GM18507 (cell line): ENCODE measurements around the gene IL4.
"Not testable (repeated sequence)": the region's sequence is repeated elsewhere in the genome, so short reads cannot be mapped to it uniquely, and the experiment has no call there.

ENCODE experiments used
- DNase-seq: peaks from one replicate; pipeline ENCODE4 v3.0.0; 2011; ENCODE audit warnings: low read depth; ENCODE audit not compliant: insufficient read length; ENCODE audit errors: extremely low spot score
- FAIRE-seq: peaks from 2 replicates; lab custom pipeline; 2011; peaks lifted over from hg19 to GRCh38; lab: Jason Lieb, UNC

Gene IL4

DNA sequence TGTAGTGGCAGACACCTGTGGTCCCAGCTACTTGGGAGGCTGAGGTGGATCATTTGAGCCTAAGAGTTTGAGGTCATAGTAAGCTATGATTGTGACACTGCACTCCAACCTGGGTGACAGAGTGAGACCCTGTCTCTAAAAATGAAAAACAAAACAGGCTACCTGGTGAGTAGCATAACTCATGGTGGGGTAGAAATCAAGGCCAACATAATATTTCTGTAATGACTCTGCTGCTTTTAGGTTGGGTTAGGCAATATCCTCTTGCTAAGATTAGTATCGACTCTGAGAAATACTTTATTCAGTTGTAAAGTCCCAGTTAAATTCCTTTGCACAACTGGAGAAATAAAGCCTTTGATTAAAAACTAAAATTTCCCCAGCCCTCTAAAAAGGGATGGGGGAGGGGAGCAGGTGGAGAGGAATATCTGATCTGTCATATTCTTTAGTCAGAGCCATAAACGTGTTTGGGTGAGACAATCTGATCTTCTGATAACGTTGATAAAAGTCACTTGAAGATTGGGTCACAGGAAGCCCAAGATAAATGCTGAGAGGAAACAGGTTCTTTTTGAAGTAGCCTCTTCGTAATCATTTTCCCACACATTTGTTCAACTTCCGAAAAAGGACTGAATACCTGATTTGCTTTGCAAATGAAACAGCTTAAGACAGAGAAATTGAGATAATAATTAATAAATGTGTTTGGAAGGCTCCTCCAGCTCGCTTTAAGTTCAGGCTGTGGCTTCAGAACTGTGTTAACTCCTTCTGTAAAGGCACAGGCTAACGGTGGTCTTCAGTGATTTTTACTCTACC lies 14.9 kb downstream of the IL4 start:
- FAIRE-seq (peak; percentile 65), DNase-seq (no peak)

DNA sequence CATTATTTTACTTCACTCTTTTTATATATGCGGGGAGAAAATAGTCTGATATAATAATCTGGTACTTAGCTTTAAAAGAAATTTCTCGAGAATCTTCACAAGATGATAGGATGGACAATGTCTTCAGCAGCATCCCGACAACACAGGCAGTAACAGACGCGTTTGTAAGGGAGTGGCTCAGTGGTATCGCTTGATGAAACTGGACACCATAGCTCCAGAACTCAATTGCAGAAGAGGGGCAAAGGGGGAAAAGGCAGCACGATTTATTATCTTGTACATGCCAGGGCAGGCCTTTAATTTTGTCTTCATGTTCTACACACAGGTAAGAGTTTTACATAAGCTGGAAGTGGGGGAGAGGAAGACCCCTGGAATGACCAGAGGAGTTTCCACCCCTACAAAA lies 15.7 kb downstream of the IL4 start:
- FAIRE-seq (peak; percentile 21), DNase-seq (no peak)

DNA sequence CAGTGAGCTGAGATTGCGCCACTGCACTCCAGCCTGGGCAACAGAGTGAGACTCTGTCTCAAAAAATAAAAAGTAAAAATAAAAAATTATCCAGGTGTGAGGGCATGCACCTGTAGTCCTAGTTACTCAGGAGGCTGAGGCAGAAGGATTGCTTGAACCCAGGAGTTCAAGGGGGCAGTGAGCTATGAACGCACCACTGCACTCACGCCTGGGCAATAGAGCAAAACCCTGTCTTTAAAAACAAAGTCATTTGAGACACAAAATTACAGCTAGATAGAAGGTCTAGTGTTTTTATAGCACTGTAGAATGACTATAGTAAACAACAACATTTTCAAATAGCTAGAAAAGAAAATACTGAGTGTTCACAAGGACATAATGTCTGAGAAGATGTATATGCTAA lies 16.4 kb downstream of the IL4 start:
- DNase-seq (no peak), FAIRE-seq (no peak)

DNA sequence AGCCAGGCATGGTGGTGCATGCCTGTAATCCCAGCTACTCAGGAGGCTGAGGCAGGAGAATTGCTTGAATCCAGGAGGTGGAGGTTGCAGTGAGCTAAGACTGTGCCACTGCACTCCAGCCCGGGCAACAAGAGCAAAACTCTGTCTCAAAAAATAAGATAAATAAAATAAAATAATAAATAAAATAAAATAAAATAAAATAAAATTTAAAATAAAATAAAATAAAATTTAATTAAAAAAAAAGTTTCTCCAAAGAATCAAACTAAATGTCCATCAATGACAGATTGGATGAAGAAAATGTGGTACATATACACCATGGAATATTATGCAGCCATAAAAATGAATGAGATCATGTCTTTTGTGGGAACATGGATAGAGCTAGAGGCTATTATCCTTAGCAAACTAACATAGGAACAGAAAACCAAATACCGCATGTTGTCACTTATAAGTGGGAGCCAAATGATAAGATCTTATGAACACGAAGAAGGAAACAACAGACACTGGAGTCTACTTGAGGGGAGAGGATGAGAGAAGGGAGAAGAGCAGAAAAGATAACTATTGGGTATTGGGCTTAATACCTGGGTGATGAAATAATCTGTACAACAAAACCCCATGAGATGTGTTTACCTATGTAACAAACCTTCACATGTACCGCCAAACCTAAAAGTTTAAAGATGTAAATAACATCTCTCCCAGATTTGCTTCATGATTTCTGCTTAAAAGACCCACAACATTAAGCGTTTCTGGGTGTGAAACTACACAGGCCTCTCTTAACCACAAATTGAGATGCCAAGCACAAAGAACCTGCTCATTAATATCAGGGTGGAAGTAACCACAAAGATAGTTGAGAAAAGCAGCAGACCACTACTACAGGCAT lies 18.2 kb downstream of the IL4 start:
- peak; percentile 74 for FAIRE-seq
- not testable (repeated sequence) for DNase-seq

DNA sequence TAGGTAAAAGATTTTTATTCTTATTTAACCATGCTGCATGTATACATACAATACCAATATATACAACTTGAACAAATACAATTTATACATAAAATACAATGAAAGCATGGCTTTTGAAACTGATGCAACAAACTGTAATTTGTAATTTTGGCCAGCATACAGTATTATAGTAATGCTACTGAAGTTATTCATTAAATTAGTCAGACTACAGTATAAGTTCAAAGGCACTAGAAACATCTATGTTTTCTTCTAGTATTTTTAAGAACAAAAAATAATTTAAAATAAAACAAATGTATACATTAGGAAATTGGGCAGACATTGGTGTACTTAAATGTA lies 18.8 kb downstream of the IL4 start:
- DNase-seq (no peak), FAIRE-seq (no peak)

DNA sequence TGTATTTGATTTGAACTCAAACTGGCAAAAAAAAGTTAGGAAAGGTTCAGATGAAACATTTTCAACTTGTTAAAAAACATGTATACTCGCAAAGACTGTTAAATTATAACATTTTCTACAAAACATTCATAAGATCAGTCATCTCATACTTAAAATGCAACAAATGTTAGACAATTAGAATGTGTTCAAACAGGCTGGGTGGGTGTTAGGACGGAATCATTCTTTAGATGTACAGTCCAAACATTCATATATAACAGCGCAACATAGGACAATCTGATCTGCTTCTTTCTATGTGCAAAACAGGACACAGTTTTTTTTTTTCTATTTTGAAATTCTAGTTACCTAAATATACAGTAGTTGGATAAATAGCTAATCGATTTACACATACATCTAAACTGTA lies 22.2 kb downstream of the IL4 start:
- DNase-seq (no peak), FAIRE-seq (no peak)

DNA sequence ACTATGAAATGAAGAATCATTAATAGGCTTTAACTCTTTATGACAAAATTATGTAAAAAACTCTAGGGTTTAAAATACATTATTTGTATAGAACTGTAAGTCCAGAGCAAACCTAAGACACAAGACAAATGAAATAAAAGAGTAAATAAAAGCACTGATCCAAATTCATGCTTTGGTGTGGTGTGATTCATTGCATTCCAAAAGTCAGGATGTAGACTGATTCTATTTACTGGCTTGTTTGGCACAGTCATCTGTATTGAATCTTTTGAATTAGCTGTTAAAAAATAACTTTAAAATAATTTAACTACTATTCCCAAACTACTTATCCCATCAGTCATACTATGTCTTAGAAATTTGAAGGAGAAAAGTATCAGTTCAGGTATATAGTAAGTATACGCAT lies 31.1 kb downstream of the IL4 start:
- FAIRE-seq, result no peak
- DNase-seq, result no peak

DNA sequence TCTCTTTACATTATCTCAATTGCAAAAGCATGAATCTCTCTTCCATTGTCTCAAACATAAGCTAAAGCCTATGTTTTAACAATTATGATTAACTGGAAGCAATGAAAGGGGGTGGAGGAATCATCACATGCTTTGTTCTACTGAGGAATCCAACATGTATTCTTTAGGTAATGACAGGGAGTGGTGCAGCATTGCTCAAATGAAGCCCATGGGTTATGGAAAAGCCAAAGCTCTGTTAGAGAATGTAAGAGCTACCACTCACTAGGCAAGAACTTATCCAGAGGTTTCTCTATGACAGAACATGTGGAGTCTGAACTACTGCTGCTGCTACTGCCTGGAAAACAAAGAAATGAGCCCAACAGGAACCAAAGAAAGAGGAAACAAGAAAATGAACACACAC lies 34.9 kb downstream of the IL4 start:
- FAIRE-seq, result no peak
- no peak for DNase-seq

DNA sequence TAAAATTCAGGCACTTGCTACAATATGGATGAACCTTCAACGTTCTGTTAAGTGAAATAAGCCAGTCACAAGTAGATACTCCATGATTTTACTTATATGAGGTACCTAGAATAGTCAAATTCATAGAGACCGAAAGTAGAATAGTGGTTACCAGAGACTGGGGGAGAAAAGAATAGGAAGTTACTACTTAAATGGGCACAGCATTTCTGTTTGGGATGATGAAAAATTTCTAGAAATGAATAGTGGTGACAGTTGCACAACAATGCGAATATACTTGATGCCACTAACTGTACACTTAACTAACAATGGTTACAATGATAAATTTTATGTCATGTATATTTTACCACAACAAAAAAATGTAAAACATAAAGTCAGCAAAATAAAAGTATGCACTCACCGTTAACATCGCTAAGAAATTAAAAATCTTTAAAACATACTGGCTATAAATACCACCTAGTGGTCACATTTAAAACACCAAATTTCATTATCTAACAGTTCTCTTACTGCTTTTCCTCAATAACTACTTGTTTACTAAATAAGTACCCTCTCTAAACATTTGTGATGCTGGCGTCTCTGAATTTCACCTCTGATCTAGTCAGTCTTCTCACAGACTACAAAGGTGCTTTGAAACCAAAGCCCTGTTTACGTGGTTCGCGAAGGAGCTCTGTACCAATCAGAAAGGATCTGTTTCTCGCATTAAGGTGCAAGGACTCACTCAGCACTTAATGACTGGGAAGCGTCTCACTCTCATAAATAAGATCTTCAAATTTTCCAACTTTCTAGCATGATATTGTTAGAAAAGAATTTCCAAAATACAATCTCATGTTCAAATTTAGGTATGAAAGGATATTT lies 40.9 kb downstream of the IL4 start:
- FAIRE-seq, result peak; percentile 86

DNA sequence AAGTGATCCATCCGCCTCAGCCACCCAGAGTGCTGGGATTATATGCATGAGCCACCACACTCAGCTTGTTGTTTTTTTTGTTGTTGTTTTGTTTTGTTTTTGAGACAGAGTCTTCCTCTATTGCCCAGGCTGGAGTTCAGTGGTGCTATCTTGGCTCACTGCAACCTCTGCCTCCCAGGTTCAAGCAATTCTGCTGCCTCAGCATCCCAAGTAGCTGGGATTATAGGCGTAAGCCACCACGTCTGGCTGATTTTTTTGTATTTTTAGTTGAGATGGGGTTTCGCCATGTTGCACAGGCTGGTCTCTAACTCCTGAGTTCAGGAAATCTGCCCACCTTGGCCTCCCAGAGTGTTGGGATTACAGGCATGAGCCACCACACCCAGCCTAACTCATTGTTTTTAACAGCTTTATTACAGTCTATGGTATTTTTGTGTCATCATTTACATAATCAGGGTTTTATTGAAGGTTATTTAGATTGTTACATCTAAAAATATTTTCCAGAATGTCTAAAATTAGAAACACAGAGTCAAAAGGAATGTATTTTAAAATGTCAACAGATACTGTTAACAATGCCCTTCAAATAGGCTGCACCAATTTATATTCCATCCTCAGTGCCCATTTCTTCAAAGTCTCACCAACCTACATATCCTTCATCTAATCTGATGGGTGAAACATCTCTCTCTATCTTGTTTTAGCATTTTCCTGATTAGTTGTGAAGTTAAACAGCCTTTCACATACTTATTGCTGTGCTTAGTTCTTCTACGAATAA lies 44.9 kb downstream of the IL4 start:
- no peak for DNase-seq
- no peak for FAIRE-seq

More for the DNA sequence above, 40.9 kb downstream of the IL4 start:
- DNase-seq, result no peak

DNA sequence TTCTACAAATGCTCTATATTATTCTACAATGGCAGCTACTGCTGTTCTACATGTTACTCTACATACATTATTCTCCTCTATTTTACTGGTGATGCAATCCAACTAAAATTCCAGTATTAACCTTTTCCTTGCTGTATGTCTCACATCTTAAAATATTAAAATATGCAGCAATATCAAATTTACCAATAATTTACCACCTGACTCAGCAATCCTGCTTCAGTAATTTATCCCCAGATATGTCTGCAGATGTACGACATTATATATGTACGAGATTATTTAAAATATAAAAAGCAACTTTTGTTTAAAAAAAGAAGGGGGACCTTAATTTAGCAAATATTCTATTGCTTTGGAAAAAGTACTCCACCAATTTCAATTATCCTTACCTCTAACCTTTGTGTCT lies 52.0 kb downstream of the IL4 start:
- DNase-seq (no peak), FAIRE-seq (no peak)

DNA sequence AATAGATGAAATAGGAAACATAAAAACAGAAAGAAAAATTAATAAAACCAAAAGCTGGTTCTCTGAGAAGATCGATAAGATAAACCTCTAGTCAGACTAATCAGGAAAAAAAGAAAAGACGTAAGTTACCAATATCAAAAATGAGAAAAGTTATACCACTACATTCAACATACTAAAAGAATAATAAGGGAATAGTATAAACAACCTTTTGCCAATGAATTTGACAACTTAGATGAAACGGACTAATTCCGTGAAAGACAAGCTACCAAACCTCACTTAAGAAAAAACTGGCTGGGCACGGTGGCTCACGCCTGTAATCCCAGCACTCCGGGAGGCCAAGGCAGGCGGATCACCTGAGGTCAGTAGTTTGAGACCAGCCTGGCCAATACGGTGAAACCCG lies 56.1 kb downstream of the IL4 start:
- no peak for FAIRE-seq
- no peak for DNase-seq
